Measurements from ENCODE around the gene AKNA.

DNA sequence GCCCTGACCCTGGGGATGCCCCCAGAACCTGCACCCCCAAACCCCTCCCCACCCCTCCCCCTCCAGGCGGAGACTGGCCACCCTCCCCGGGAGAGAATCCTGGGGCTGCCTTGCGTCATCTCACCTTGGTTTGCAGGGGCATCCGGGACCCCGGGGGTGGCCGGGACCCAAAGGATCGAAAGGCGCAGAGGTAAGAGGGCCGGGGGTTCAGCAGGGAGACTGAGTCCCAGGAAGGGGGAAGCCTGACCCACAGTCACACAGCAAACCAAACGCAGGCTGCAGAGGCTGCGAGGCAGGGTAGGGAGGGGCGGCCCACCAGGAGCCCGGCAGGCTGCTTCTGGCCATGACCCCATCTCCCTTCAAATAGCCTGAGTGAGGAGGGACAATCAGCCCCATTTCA is 98.7 kb downstream of the AKNA start:
- TF ChIP-seq, protein P1, sequence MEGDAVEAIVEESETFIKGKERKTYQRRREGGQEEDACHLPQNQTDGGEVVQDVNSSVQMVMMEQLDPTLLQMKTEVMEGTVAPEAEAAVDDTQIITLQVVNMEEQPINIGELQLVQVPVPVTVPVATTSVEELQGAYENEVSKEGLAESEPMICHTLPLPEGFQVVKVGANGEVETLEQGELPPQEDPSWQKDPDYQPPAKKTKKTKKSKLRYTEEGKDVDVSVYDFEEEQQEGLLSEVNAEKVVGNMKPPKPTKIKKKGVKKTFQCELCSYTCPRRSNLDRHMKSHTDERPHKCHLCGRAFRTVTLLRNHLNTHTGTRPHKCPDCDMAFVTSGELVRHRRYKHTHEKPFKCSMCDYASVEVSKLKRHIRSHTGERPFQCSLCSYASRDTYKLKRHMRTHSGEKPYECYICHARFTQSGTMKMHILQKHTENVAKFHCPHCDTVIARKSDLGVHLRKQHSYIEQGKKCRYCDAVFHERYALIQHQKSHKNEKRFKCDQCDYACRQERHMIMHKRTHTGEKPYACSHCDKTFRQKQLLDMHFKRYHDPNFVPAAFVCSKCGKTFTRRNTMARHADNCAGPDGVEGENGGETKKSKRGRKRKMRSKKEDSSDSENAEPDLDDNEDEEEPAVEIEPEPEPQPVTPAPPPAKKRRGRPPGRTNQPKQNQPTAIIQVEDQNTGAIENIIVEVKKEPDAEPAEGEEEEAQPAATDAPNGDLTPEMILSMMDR (IDR thresholded peaks at IDR 0.05; ENCODE audit: insufficient read depth, low read depth, low read length), result no peak
- TF ChIP-seq EZH2 (IDR thresholded peaks at IDR 0.05; ENCODE audit: insufficient read depth, low read length), result no peak
